DND-41 (cell line): ENCODE measurements around the gene ACSF3.

Experiments
- ATAC-seq: fragments of 200-7000 bp; cut with Tn5 transposase; 3 replicates; pipeline ENCODE4 v1.9.1; 2021; ENCODE audit warnings: low read depth; ENCODE audit not compliant: insufficient read depth
- DNase-seq: peaks from one replicate; pipeline ENCODE4 v3.0.0-alpha.2; 2020
- H2AFZ ChIP-seq: 2 replicates; pipeline ENCODE4 v1.6.0; 2012; ENCODE audit warnings: low read depth, low read length
- H3K27ac ChIP-seq: 2 replicates; pipeline ENCODE4 v1.5.1; 2012; ENCODE audit warnings: low read length, inconsistent platforms
- H3K27me3 ChIP-seq: fragments of 200-600 bp; sonication (generic); 2 replicates; pipeline ENCODE4 v1.6.0; 2012; ENCODE audit warnings: low read length, mild to moderate bottlenecking, inconsistent platforms; ENCODE audit not compliant: insufficient read depth, poor library complexity
- H3K36me3 ChIP-seq: 2 replicates; pipeline ENCODE4 v1.5.1; 2012; ENCODE audit warnings: low read length, inconsistent platforms; ENCODE audit not compliant: insufficient read depth
- H3K4me1 ChIP-seq: 2 replicates; pipeline ENCODE4 v1.5.1; 2012; ENCODE audit warnings: mild to moderate bottlenecking, low read length; ENCODE audit not compliant: insufficient read depth
- H3K4me2 ChIP-seq: 2 replicates; pipeline ENCODE4 v1.6.0; 2012; ENCODE audit warnings: mild to moderate bottlenecking, moderate library complexity, low read length, inconsistent platforms; ENCODE audit not compliant: insufficient read depth
- H3K4me3 ChIP-seq, 2 experiments: fragments of 200-600 bp in 1 of 2; shearing (Covaris generic) in 1 of 2; 2 replicates each; pipeline ENCODE4 v1.5.1; 2012 to 2016; ENCODE audit warnings: inconsistent platforms in 2 of 2, low read length in 2 of 2, mild to moderate bottlenecking in 2 of 2, low read depth in 1 of 2, moderate library complexity in 1 of 2
- H3K79me2 ChIP-seq: 2 replicates; pipeline ENCODE4 v1.6.0; 2012; ENCODE audit warnings: low read length, inconsistent platforms; ENCODE audit not compliant: insufficient read depth
- H3K9ac ChIP-seq: 2 replicates; pipeline ENCODE4 v1.6.0; 2012; ENCODE audit warnings: low read depth, mild to moderate bottlenecking, inconsistent platforms, low read length, moderate library complexity
- H3K9me3 ChIP-seq: 2 replicates; pipeline ENCODE4 v1.5.1; 2012; ENCODE audit warnings: low read length, moderate library complexity, mild to moderate bottlenecking, inconsistent platforms; ENCODE audit not compliant: insufficient read depth, severe bottlenecking
- H4K20me1 ChIP-seq: 2 replicates; pipeline ENCODE4 v1.6.0; 2012; ENCODE audit warnings: low read length; ENCODE audit not compliant: insufficient read depth
- CTCF ChIP-seq: IDR thresholded peaks from 2 replicates; pipeline ENCODE4 v1.5.1; 2012; ENCODE audit warnings: borderline replicate concordance, low read length, moderate library complexity, mild to moderate bottlenecking; ENCODE audit not compliant: poor library complexity, severe bottlenecking; ENCODE audit errors: extremely low read depth
- EZH2 ChIP-seq: IDR thresholded peaks from 3 replicates; pipeline ENCODE4 v1.6.1; 2012; ENCODE audit warnings: borderline replicate concordance, low read depth, mild to moderate bottlenecking, moderate library complexity, low read length, inconsistent platforms; ENCODE audit not compliant: severe bottlenecking

Gene ACSF3

GRCh38 chr16:89161763-89162713 is 68.4 kb downstream of the ACSF3 start:
- Histone ChIP-seq H3K4me1 (no peaks in the 10 kb centered on the region), H4K20me1 (no peaks in the 10 kb centered on the region), H3K4me3 (no peak overlapping the region), H3K79me2 (no peaks in the 10 kb centered on the region), H2AFZ (no peak overlapping the region), H3K9ac (no peak overlapping the region), H3K4me2 (no peak overlapping the region), H3K27me3 (no peaks in the 10 kb centered on the region), H3K27ac (no peak overlapping the region), H3K9me3 (peaks cover 11% of the 10 kb centered on the region), H3K36me3 (no peaks in the 10 kb centered on the region)
- ATAC-seq (no peak), DNase-seq (no peak)
- TF ChIP-seq EZH2 (no peak), CTCF (no peak)

- no peak overlapping the region for H3K9ac ChIP-seq
- no peaks in the 10 kb centered on the region for H3K4me1 ChIP-seq
- no peak overlapping the region for H3K27ac ChIP-seq
- H3K9me3 ChIP-seq, result peaks cover 3% of the 10 kb centered on the region
- no peak for DNase-seq
- TF ChIP-seq CTCF (no peak), EZH2 (no peak)
- no peak overlapping the region for H2AFZ ChIP-seq
- H3K79me2 ChIP-seq, result no peaks in the 10 kb centered on the region
- no peak for ATAC-seq
- no peaks in the 10 kb centered on the region for H3K27me3 ChIP-seq
- no peaks in the 10 kb centered on the region for H3K36me3 ChIP-seq
- H3K4me2 ChIP-seq, result no peak overlapping the region
- no peaks in the 10 kb centered on the region for H4K20me1 ChIP-seq
- H3K4me3 ChIP-seq, result no peak overlapping the region
These were observed 69.6 kb downstream of the ACSF3 start for GRCh38 chr16:89163297-89163696.

- Histone ChIP-seq H3K4me1 (no peaks in the 10 kb centered on the region), H3K27me3 (no peaks in the 10 kb centered on the region), H3K27ac (no peak overlapping the region), H4K20me1 (0 out of 2 replicates have a peak, but pooled peaks cover 3% of the 10 kb centered on the region), H3K9me3 (no peaks in the 10 kb centered on the region), H3K4me2 (no peak overlapping the region), H3K79me2 (no peaks in the 10 kb centered on the region), H3K9ac (no peak overlapping the region), H3K4me3 (no peak overlapping the region), H2AFZ (no peak overlapping the region), H3K36me3 (no peaks in the 10 kb centered on the region)
- ATAC-seq (no peak), DNase-seq (no peak)
- TF ChIP-seq CTCF (no peak), EZH2 (no peak)
These were observed 70.8 kb downstream of the ACSF3 start for GRCh38 chr16:89164436-89164835.
